22Rv1 (cell line): Measurements from ENCODE around the gene ALDH1A2.

Source experiments
- CTCF ChIP-seq: fragments of 450-650 bp; IDR thresholded peaks from 2 replicates; pipeline ENCODE4 v1.5.1; 2017; ENCODE audit warnings: mild to moderate bottlenecking
- ZFX ChIP-seq: fragments of 450-650 bp; IDR thresholded peaks from 2 replicates; pipeline ENCODE4 v1.6.1; 2017; ENCODE audit warnings: antibody characterized with exemption, borderline replicate concordance

- TF ChIP-seq CTCF (no peak), ZFX (no peak)
Measured at GRCh38 chr15:58044551-58044950, 21.0 kb downstream of the ALDH1A2 start.
